Breast epithelium (tissue), 4 donors: ENCODE measurements around the gene CISTR. TPM values are rescaled to one million over a fixed set of nuclear protein-coding genes. Genes with fewer than 3 reads are reported as not detected.

ENCODE experiments used
- DNase-seq, 2 donors: peaks; one replicate each; pipeline ENCODE4 v3.0.0-alpha.2; 2019; ENCODE audit warnings: low spot score in 2 of 2
- H3K27ac ChIP-seq, 2 donors: fragments of 200-600 bp; sonication (generic) in 1 of 2; one replicate each; pipeline ENCODE4 v1.5.1; 2016 to 2019; ENCODE audit warnings: mild to moderate bottlenecking in 1 of 2
- H3K27me3 ChIP-seq, 2 donors: fragments of 200-600 bp; sonication (generic) in 1 of 2; one replicate each; pipeline versions ENCODE4 v1.5.1 to v1.6.0; 2017 to 2019; ENCODE audit warnings: control low read depth in 1 of 2, mild to moderate bottlenecking in 1 of 2
- H3K36me3 ChIP-seq: fragments of 200-600 bp; one replicate; pipeline ENCODE4 v1.5.1; 2019
- H3K4me1 ChIP-seq, 2 donors: fragments of 200-600 bp; sonication (generic); one replicate each; pipeline ENCODE4 v1.5.1; 2016 to 2019; ENCODE audit warnings: control low read depth in 1 of 2
- H3K4me3 ChIP-seq, 3 donors: fragments of 200-600 bp; sonication (generic); 1 replicate in 2 of 3; 2 replicates in 1 of 3; pipeline ENCODE4 v1.5.1; 2016 to 2019; ENCODE audit warnings: mild to moderate bottlenecking in 3 of 3, moderate library complexity in 2 of 3
- H3K9me3 ChIP-seq, 2 donors: fragments of 200-600 bp; sonication (generic) in 1 of 2; one replicate each; pipeline ENCODE4 v1.5.1; 2016 to 2019; ENCODE audit warnings: control low read depth in 1 of 2
- POLR2A ChIP-seq: fragments of 450-650 bp; IDR thresholded peaks from one replicate; pipeline ENCODE4 v1.6.1; 2016; ENCODE audit warnings: antibody characterized with exemption, mild to moderate bottlenecking, moderate library complexity
- POLR2AphosphoS5 ChIP-seq, 3 donors: sonication (generic); formaldehyde crosslinking; IDR thresholded peaks; one replicate each; pipeline ENCODE4 v1.6.1; 2017; ENCODE audit warnings: antibody characterized with exemption in 3 of 3
- intact Hi-C: fragments of 100-400 bp; cut with DNase I; formaldehyde crosslinking; loops from one replicate; pipeline ENCODE4 v1.15.1; 2023; ENCODE audit warnings: low total_unique reads
- total RNA-seq, 3 donors: library from RNA; depleted of rRNA; stranded (reverse); fragments of >200 nt; gene quantifications; one replicate each; pipeline ENCODE4 v1.1.0, GENCODE V29; 2016
- TF ChIP-seq, protein P1 (sequence below), 3 donors: fragments of 450-650 bp; IDR thresholded peaks; one replicate each; pipeline ENCODE4 v1.5.1; 2016 to 2017; ENCODE audit warnings: antibody characterized with exemption in 3 of 3, mild to moderate bottlenecking in 3 of 3, moderate library complexity in 3 of 3

The CISTR gene
- total RNA-seq, 3 donors from 2014 or later = not detected

DNA sequence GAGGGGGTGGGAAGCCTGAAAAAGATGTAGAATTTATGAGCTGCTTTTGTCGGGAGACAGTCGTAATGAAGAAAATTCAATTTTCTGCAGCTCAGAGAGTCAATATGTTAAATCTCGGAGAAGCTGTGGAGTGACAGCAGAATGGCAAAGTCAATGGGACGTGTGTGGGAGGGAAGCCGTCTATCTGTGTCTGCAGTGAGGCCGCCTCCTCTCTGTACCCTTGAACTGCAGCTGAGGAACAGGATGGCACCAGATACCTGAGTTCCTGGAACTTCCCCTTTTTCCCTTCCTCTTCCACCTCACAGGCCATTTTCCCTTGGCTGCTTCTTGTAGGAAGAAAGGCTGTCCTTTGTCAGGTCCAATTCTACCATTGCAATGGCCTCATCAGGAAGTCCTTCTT lies 15.2 kb downstream of the CISTR start:
- Histone ChIP-seq H3K27ac (no peak overlapping the region), H3K9me3 (no peaks in the 10 kb centered on the region), H3K27me3 (peaks cover 0 to 27% of the 10 kb centered on the region in 2 donors), H3K36me3 (no peaks in the 10 kb centered on the region), H3K4me1 (peaks cover 0 to 8% of the 10 kb centered on the region in 2 donors), H3K4me3 (no peak overlapping the region)
- intact Hi-C loops = no loop called here
- TF ChIP-seq POLR2A (no peak), POLR2AphosphoS5 (IDR thresholded peaks at IDR 0.05) (no peak)
- TF ChIP-seq, protein P1, sequence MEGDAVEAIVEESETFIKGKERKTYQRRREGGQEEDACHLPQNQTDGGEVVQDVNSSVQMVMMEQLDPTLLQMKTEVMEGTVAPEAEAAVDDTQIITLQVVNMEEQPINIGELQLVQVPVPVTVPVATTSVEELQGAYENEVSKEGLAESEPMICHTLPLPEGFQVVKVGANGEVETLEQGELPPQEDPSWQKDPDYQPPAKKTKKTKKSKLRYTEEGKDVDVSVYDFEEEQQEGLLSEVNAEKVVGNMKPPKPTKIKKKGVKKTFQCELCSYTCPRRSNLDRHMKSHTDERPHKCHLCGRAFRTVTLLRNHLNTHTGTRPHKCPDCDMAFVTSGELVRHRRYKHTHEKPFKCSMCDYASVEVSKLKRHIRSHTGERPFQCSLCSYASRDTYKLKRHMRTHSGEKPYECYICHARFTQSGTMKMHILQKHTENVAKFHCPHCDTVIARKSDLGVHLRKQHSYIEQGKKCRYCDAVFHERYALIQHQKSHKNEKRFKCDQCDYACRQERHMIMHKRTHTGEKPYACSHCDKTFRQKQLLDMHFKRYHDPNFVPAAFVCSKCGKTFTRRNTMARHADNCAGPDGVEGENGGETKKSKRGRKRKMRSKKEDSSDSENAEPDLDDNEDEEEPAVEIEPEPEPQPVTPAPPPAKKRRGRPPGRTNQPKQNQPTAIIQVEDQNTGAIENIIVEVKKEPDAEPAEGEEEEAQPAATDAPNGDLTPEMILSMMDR (IDR thresholded peaks at IDR 0.05) = no peak
- DNase-seq = no peak

DNA sequence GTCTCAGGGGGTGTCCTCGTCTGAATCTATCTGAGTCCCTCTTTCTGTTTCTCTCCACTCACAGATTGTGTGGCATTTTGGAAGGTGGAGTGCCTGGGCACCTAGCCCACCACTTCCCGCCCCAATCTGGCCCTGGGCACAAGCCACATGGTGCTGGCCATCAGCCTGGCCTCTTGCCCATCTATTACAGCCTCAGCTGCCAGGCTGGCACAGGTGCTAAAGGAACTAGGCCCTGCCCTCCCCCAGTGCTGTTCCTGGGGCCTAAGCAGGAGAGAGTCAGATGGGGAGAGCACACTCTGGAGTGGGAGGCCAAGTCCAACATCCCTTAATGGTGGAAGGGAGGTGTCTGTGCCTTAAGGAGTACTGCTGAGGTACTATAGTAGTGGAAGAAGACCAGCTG lies 16.2 kb downstream of the CISTR start:
- DNase-seq = no peak
- peaks cover 0 to 8% of the 10 kb centered on the region in 2 donors for H3K4me1 ChIP-seq
- H3K9me3 ChIP-seq = no peaks in the 10 kb centered on the region
- no peak overlapping the region for H3K4me3 ChIP-seq
- peaks cover 0 to 20% of the 10 kb centered on the region in 2 donors for H3K27me3 ChIP-seq
- TF ChIP-seq, protein P1 (IDR thresholded peaks at IDR 0.05) = no peak
- no peak for TF ChIP-seq POLR2A
- TF ChIP-seq POLR2AphosphoS5 (IDR thresholded peaks at IDR 0.05) = no peak
- H3K27ac ChIP-seq = no peak overlapping the region
- intact Hi-C loops = no loop called here
- no peaks in the 10 kb centered on the region for H3K36me3 ChIP-seq

DNA sequence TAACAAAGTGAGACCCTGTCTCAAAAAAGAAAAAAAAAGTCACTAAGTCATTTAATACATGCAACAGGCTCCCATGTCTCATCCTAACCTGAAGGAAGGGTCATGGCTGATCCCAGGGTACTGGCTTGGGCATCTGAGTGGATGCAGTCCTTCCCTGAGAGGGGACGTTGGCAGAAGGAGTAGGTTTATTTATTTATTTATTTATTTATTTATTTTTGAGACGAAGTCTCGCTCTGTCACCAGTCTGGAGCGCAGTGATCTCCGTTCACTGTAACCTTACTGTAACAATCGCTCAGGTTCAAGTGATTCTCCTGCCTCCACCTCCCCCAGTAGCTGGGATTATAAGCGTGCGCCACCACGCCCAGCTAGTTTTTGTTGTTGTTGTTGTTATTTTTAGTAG lies 17.4 kb downstream of the CISTR start:
- Histone ChIP-seq H3K4me3 (no peak overlapping the region), H3K4me1 (peaks cover 0 to 1% of the 10 kb centered on the region in 2 donors), H3K36me3 (no peaks in the 10 kb centered on the region), H3K27ac (no peak overlapping the region), H3K9me3 (no peaks in the 10 kb centered on the region), H3K27me3 (peaks cover 0 to 11% of the 10 kb centered on the region in 2 donors)
- DNase-seq = no peak
- intact Hi-C loops = no loop called here
- TF ChIP-seq POLR2AphosphoS5 (IDR thresholded peaks at IDR 0.05) (no peak), POLR2A (no peak)
- TF ChIP-seq, protein P1 (IDR thresholded peaks at IDR 0.05) = no peak

DNA sequence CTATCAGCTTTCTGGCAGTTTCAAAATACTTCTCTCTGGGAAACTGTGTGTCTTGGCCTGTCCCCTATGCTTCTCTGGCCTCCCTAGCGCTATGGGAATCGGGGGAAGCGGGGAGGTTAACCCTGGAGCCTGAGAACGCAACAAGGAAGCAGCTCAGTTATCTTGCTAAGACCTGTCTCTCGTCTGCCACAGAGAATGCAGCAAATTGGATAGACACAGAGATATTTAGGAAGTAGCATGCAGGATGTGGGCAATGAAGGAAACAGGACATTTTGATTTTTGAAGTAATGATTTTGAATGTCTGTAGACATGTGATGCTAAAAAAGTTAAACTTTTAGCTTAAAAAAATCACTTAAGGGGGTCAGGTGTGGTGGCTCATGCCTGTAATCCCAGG lies 18.0 kb downstream of the CISTR start:
- no peak for DNase-seq
- Histone ChIP-seq H3K4me1 (no peaks in the 10 kb centered on the region), H3K27me3 (peaks cover 0 to 6% of the 10 kb centered on the region in 2 donors), H3K36me3 (no peaks in the 10 kb centered on the region), H3K27ac (no peak overlapping the region), H3K9me3 (no peaks in the 10 kb centered on the region), H3K4me3 (no peak overlapping the region)
- intact Hi-C loops = no loop called here
- TF ChIP-seq, protein P1 (IDR thresholded peaks at IDR 0.05) = no peak
- TF ChIP-seq POLR2AphosphoS5 (IDR thresholded peaks at IDR 0.05) (no peak), POLR2A (no peak)

DNA sequence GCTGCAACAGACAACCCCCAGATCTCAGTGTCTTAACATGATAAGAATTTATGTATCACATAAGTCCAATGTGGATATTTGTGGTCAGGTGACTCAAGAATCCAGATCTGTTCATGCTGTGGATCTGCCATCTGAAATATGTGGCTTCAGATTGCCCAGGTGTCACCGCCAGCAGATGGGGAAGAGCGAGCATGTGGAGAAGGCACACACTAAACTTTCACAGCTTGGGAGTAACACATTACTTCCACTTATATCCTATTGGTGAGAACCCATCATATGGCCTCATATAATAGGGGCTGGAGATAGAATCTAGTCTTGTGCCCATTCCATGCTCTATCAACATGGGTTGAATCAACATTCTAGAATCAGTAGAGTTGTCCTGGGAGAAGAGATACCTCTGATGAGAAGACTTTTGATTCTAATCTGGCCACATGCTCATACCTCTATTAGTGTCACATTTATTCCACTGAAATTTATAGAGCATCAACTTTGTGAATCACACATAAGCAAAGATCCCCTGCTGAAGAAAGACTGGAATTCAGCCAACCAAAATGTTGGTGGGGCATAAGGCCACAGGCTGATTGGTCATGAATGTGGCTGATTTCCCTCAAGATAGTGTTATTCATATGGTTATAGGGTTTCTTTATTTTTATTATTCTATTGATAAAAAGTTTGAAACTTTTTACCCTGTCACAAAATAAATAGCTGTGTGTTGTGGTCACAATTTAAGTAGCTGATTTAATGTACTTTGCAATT lies 18.6 kb downstream of the CISTR start:
- H3K9me3 ChIP-seq = no peaks in the 10 kb centered on the region
- no peak for DNase-seq
- peaks cover 0 to under 1% of the 10 kb centered on the region in 2 donors for H3K27me3 ChIP-seq
- no peak overlapping the region for H3K4me3 ChIP-seq
- H3K4me1 ChIP-seq = no peaks in the 10 kb centered on the region
- no peak overlapping the region for H3K27ac ChIP-seq
- H3K36me3 ChIP-seq = no peaks in the 10 kb centered on the region
- intact Hi-C loops = no loop called here
- no peak for TF ChIP-seq POLR2AphosphoS5 (IDR thresholded peaks at IDR 0.05)
- TF ChIP-seq, protein P1 (IDR thresholded peaks at IDR 0.05) = no peak
- no peak for TF ChIP-seq POLR2A
